LoVo (cell line): ENCODE data around the gene RSPH1.
A peak's percentile ranks its signal among the peaks of the same experiment; 100 is the strongest.

Source experiments
- DNase-seq: peaks from one replicate; pipeline ENCODE4 v3.0.0-alpha.2; 2016; ENCODE audit warnings: low spot score

The RSPH1 gene

GRCh38 chr21:42531771-42532170 is 35.7 kb upstream of the RSPH1 start:
- DNase-seq: no peak

GRCh38 chr21:42530167-42530518 is 34.1 kb upstream of the RSPH1 start:
- no peak for DNase-seq

- DNase-seq: no peak
These were observed 31.6 kb upstream of the RSPH1 start for GRCh38 chr21:42527489-42528158.

DNA sequence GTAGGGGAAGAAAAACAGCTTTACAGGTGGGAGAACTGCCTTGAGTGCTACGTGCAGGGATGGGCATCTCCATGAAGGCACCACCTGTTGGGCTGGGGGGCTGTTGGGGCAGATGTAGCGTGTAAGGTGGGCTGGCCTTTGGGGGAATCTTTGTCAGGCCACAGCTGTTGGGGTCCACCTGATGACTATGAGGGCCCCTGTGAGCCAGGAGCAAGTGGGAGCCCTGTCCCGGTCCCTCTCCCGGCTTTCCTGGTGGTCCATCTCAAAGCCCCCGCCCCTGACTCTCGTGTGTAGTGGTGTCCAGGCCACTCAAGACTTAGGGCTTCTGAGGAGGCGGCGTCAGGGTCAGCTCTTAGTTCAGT is 31.1 kb upstream of the RSPH1 start:
- no peak for DNase-seq

DNA sequence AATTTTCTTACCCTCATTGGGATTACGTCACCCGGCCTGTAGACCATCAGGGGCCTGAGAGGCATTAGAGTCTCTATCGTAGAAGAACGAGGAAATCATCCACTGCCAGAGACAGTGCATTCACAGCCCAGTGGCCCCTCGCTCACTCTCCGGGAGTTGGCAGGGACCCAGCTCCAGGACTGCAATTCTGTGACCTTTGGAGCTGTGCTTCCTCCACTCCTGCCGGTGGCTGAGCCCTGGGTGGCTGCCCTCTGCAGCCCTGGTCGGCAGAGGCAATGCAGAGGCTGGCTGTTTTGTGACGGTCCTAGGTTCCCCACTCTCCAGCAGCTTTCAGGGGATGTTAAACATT is 30.3 kb upstream of the RSPH1 start:
- no peak for DNase-seq

DNA sequence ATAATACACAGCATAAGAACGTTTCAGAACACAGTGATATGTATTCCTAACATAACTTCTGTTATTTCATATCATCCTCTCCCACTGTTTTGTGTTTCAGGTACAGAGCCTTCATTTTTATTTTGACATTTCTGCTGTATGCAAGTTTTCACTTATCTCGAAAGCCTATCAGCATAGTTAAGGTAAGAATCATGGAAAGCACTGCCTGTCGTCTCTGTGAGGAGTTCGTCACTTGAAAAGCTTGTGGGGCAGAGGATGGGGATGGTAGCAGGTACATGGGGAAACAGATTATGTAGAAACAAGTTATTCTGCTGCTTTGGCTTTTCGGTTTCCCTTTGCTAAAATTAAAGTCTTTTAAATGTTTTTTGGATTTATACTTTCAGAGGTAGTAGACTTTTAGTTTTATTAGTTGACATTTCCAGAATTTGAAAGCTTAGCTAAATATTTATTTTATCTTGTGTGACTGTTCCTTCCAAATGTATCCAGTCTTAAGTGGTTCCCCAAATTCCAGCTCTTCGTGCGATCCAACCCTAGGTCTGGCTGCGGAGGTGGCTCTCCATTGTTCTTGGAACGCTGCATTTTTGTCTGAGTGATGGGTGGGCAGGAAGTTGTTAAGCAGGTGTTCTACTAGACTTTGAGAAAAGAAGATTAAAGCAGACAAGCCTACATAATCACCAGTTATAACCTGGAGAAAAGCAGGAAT is 29.8 kb upstream of the RSPH1 start:
- no peak for DNase-seq

GRCh38 chr21:42525029-42525581 is 29.1 kb upstream of the RSPH1 start:
- DNase-seq: no peak

DNA sequence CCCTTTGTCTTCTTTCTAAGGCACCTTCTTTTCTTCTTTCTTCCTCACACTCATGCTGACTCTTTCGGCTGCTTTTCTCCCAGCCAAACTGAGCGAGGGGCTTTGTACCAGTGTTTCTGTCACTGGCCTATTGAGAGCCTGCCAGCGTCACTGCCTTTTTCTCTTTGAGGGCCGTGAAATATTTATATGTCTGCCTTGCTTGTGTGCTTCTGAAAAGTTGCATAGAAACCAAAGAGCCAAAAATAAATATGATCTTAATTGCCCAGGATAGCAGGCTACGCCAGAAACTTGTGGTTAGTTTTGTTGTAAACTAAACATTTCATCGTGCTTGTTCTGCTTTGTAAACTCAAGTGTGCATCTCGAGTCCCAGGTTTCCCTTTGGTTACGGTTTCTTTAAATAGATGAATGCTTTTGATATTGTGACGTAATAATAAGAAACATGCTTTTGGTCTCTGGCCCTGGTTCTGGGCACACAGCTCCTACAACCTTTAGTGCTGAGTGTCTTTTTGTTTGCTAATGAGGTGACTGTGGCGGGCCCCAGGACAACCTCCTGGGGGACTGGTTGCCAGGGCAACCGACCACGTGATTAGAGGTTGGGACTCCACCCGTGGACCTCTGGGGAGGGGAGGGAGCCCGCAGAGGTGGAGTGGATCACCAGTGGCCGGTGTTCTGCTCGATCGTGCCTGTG is 28.5 kb upstream of the RSPH1 start:
- no peak for DNase-seq

DNA sequence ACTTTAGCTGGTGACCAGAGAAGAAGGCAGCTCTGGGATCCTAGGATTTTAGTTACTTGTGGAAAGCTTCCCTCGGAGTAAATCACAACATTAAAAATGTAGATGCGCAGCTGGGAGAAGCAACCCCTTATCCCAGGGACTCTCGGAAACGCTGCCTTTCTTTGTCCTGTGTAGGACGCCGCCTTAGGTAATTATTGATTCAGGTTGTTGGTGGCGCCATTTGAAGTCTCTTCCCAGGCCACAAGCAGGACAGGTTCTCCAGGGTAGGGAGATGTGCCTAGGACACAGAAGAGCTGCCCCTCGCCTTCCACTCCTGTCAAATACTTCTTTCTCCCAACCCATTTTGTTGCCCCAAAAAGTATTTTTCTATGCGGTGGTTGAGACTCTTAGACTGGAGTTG is 27.9 kb upstream of the RSPH1 start:
- DNase-seq: no peak

GRCh38 chr21:42523211-42523610 is 27.2 kb upstream of the RSPH1 start:
- no peak for DNase-seq

DNA sequence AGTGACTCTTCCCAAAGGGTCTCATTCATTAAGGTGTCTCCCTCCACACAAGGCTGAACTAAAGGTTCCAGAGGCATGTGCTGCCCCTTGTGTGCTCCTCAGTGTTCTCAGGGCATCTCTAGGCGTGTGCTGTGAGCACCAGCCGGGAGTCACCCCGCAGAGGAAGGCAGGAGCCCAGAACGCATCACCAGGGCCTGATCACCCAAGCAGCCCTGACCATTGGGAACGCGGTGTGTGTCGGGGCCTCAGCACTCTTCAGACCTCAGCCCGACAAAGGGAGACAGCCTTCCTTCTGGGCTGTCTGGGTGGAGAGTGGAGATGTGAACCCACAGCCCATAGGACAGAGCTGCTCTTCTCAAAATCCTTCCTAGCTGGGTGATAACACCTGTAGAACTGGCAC is 26.7 kb upstream of the RSPH1 start:
- DNase-seq: no peak

- DNase-seq: no peak
These were observed 26.2 kb upstream of the RSPH1 start for GRCh38 chr21:42522271-42522670.

GRCh38 chr21:42521805-42522204 is 25.8 kb upstream of the RSPH1 start:
- no peak for DNase-seq

DNA sequence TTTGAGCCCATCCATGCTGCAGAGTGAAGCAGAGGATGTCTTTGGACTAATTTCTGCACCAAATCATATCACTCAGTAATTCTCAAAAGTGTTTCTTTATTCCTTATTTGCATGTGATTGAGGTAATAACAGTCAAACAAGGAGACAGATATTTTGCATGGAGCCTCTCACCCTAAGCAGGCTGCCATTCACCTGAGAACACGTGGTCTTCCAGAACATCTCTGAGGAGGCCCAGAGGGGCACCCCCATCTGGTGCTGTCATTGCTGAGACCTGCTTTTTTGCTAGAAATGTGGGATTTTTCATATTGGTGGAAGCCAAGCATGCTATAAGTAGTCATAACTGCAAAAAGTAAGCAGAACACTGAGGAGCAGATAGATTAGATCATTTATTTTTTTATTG is 25.4 kb upstream of the RSPH1 start:
- no peak for DNase-seq

GRCh38 chr21:42520628-42521253 is 24.7 kb upstream of the RSPH1 start:
- DNase-seq: no peak

- DNase-seq: no peak
These were observed 22.6 kb upstream of the RSPH1 start for GRCh38 chr21:42518626-42519025.

GRCh38 chr21:42518215-42518614 is 22.2 kb upstream of the RSPH1 start:
- peak; percentile 91 for DNase-seq

DNA sequence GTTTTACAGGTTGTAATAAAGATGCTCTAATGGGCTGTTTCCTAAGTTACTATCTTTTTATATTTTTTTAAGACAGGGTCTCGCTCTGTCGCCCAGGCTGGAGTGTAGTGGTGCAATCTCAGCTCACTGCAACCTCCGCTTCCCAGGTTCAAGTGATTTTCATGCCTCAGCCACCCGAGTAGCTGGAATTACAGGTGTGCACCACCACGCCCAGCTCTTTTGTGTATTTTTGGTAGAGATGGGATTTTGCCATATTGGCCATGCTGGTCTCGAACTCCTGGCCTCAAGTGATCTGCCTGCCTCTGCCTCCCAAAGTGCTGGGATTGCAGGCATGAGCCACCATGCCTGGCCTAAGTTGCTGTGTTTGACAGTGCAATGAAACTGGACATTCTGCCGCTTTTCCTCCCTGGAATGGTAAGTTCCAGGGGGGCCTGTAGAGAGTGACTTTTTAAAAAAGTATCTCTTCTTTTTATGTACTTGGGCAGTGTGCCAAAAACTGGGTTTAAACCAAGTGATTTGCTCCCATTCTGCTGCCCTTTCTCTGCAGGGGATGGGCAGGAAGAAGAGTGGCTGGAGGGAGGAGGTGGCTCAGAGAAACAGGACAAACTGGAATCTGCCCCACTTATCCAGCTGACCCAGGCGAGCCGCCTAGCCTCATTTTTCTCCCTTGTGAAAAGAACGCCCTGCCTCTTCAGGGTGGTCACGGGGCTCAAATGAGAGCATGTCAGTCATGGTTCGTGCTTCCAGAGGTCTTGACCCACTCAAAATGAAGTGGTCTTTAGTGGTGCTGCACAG is 19.9 kb upstream of the RSPH1 start:
- peak; percentile 67 for DNase-seq

GRCh38 chr21:42514883-42515228 is 18.8 kb upstream of the RSPH1 start:
- no peak for DNase-seq

DNA sequence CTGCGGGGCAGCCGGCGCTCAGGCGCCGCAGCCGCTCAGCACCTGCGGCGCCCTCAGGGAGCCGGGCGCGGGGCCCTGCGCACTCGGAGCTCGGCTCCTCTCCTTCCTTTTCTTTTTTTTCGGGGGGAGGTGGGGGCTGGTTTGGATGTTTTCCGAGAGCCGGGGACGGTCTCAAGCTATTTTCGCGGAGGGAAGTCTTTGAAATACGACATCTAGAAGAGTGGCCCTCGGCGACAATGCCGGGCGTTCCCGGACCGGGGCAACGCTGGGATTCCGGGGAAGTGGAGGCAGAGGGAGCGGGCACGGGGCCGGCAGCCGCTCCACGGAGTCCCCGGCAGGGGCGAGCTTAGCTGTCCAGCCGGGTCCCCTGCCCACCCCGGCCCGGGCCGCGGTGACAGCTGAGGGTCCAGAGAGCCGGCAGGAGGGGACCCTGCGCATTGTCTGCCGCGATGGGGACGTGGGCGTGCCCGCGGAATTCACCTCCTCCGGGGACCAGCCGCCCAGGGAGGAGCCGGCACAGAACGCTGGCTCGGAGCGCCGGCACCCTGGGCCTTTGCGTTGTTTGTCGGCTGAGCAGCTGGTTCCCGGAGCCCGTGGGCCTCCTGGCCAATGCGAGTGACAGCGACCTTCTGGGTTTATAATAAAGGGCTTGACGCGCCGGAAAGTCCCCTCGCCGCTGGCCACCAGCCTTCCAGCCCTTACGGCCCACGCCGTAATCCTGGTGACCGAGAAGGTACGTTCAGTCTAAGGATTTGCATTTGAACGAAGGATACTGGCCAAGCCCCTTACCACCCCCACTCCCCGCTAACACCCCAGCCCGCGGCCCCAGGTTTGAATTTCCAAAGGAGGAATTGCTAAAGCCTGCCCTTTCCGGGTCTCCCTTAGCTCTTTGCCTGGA is 18.2 kb upstream of the RSPH1 start:
- DNase-seq: peak; percentile 52
